Coronary artery (tissue), 2 donors: ENCODE results near the gene CPED1.

ENCODE experiments used
- DNase-seq: peaks from one replicate; pipeline ENCODE4 v3.0.0-alpha.2; 2017; ENCODE audit warnings: low spot score
- H3K27ac ChIP-seq, 2 donors: fragments of 200-600 bp; sonication (generic); one replicate each; pipeline ENCODE4 v1.5.1; 2016 to 2019
- H3K4me3 ChIP-seq: fragments of 200-600 bp; sonication (generic); 2 replicates; pipeline ENCODE4 v1.5.1; 2016; ENCODE audit warnings: mild to moderate bottlenecking, moderate library complexity
- CTCF ChIP-seq: fragments of 200-600 bp; sonication (generic); IDR thresholded peaks from one replicate; pipeline ENCODE4 v1.5.1; 2019; ENCODE audit warnings: antibody characterized with exemption

CPED1 gene

GRCh38 chr7:121151774-121152221 lies 163.3 kb downstream of the CPED1 start:
- TF ChIP-seq CTCF: no peak
- Histone ChIP-seq H3K27ac (no peak overlapping the region), H3K4me3 (no peak overlapping the region)
- DNase-seq: no peak

- no peak for DNase-seq
- TF ChIP-seq CTCF: no peak
- H3K27ac ChIP-seq: no peak overlapping the region
- H3K4me3 ChIP-seq: no peak overlapping the region
Observed at GRCh38 chr7:121153411-121153810, 164.9 kb downstream of the CPED1 start.

GRCh38 chr7:121153995-121154394 lies 165.5 kb downstream of the CPED1 start:
- Histone ChIP-seq H3K27ac (no peak overlapping the region), H3K4me3 (no peak overlapping the region)
- DNase-seq: no peak
- TF ChIP-seq CTCF: no peak

GRCh38 chr7:121156825-121157224 lies 168.3 kb downstream of the CPED1 start:
- Histone ChIP-seq H3K4me3 (no peak overlapping the region), H3K27ac (no peak overlapping the region)
- no peak for DNase-seq
- no peak for TF ChIP-seq CTCF

- DNase-seq: no peak
- TF ChIP-seq CTCF: no peak
- Histone ChIP-seq H3K27ac (no peak overlapping the region), H3K4me3 (no peak overlapping the region)
Observed at GRCh38 chr7:121157341-121157751, 168.8 kb downstream of the CPED1 start.

GRCh38 chr7:121157885-121158590 lies 169.5 kb downstream of the CPED1 start:
- no peak overlapping the region for H3K27ac ChIP-seq
- no peak for DNase-seq

More at GRCh38 chr7:121157885-121158590, 169.5 kb downstream of the CPED1 start:
- TF ChIP-seq CTCF: no peak
- no peak overlapping the region for H3K4me3 ChIP-seq
